HG03196 (cell line): ENCODE results near the gene KLHL30.

Experiments
- ATAC-seq: cut with Tn5 transposase; IDR thresholded peaks from one replicate; pipeline ENCODE4 v1.9.1; 2021; ENCODE audit not compliant: unreplicated experiment

KLHL30 gene

DNA sequence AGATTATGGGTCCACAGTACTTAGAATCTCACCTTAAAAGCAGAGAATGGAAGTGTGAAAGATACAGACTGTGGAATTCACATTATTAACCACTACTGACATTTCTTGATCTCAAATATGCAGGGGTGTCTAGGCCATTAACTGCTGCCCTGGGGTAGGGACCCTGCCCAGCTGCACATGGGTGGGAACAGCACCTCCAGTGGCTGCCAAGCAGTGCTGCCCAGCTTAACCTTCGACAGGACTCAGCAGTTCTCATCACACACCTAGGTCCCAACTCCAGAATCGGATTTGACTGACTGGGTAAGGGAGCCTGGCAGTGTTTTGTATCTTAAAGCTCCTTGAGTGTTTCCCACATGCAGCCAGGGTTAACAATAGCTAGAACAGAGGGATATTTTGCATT lies 35.2 kb downstream of the KLHL30 start:
- ATAC-seq = no peak

DNA sequence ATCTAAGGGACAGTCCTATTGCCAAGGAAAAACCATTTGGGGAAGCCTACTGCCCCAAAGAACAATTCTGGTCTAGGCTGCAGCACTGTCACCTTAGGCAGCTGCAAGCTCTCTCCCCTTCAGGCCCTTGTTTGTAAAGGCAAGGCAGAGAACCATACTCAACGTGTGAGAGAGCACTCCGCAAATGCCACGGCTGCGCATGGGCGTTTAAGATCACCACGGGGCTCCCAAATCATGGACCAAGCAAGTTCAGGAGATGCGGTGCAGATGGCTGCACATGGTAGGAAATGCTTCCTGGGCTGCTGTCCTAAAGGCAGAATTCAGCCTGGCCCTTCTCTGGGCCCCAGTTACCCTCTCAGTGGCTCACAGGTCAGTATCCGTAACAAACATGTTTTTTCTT lies 35.8 kb downstream of the KLHL30 start:
- no peak for ATAC-seq

DNA sequence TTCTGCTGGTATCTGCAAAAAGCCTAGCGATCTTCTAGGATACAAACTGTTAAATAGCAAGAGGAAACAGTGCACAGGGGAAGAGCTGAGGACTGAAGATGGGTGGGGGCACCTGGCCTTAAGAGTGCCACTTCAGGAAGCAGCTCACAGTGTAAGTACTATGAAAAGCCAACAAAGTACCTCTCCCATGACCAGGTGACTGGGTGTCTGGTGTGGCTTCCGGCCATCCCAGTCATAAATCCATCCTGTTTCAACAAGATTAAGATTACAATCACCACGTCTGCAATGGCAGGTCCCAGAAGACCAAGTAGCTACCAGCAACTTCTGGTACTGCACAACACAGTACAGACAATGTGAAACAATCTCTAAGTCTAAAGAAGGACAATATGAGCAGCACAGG lies 36.2 kb downstream of the KLHL30 start:
- no peak for ATAC-seq

DNA sequence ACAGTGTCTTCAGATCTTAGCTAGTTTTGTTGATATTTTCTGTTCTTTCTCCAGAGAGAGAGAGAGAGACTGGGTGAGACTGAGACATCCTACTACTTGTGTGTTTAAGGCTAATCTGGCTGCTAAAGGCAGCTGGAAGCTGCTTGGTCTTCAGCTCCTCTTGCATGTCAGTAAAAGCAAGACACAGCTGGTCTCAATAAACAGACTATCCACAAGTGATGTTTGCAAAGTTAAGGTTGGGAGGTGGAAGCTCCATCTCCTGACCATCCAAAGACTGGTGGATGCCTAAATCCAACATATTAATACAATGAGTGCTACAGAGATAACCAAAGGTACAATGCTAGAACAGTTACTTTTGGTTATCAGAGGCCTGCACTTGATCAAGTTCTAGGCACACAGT lies 38.1 kb downstream of the KLHL30 start:
- no peak for ATAC-seq

DNA sequence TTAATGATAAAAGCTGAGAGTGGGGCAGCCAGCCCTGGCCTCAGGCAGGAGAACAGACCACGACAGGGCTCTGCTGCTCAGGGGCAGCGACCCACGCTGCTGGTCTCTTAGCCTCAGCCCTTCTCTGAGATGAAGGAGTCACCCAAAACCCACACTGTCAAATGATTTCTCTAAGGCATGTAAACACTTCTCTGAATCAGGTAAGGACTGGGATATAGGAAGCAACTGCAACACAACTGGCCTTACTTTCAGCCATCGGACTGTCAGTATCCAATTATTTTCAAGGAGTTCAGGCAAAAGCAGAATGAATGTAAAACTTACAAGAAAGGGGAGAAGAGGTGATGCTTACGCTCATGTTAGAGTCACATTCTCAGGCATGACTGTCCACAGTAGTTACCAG lies 42.1 kb downstream of the KLHL30 start:
- ATAC-seq = no peak

DNA sequence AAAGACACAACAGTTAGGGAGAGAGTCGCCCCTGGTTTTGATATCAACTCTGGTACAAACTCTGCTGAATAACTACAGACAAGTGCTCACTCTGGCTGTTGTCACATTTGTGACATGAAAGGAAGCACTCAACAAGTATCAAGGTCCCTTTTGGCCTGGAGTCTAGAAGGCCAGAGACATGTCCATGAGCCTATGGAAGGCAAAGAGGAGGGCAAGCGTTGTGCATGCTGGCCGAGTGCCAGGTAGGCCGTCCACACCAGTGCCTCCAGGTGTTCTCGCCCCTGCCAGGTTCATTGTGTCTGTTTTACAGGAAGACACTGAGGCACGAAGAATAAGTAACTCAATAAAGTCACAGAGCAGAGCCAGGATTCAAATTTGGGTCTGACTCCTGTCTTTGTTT lies 43.9 kb downstream of the KLHL30 start:
- no peak for ATAC-seq

DNA sequence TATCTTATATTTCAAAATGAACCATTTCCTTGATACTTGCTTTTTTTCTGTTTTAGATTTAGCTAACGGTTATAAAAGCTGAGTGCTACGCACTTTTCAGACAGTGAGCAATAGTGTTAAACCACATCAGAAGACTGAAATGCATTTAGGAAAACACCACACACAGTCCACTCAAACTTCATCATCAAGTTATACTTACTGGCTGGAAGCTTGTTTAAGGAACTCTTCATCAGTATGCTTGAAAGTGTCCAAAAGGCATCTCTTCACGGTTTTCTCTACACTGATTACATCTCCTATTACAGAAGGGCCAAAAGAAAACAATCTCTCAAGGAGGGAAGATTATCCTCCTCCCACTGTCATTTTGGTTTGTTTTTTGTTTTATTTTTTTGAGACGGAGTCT lies 45.4 kb downstream of the KLHL30 start:
- ATAC-seq = no peak

DNA sequence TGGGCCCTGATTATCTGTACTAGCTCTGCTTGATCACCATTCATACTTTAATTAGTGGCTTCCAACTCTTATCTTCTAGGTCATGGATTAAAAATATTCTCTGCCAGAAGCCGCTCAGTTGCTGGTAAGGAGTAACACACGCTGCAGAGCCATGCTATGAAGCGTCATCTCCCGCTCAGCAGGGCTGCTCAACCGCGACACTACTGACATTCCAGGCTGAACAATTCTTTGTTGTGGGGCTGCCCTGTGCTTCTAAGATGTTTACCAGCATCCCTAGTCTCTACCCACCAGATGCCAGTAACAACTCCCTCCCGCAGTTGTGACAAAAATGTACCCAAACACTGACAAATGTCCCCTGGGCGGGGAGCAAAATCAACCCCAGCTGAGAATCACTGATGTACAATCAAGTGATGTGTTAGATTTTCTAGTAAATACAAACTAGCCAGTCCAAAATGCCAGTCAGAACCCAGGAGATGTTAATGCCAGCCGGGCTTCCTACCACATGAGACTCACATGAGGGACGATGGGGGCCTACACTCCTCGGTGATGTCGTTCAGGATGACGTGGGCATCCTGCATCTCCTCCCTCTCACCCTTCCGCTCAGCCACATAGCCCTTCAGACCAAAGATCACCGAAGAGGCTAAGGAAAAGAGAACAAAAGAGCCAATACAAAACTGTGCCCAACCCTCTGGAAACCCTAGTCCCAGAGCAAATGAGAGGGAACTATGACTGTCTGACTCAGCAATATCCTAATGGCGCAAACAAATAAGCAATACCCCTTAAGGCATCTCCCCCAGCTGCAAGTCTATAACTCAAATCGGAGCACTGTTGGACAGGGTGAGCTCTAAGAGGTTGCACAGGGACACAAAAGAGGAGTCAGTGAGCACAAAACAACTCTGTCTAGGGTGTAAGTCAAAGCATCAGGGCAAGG lies 49.4 kb downstream of the KLHL30 start:
- no peak for ATAC-seq

DNA sequence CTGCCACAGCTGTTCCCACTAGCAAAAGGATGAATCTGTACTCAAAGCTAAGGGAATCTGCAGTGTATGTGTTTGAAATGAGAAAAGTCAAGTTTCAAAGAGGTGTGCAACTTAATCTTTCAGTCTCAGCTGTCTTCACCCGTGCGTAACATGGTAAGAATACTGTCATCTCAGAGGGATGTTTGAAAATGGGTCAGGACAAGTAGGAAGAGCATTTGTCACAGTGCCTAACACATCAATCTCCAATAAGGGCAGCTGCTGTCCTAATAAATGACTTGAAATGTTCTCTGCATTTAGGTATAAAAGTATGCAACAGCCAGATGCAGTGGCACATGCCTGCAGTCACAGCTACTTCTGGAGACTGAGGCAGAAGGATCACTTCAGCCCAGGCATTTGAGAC lies 52.0 kb downstream of the KLHL30 start:
- no peak for ATAC-seq
